Measurements from ENCODE around the gene KCNH2. TPM values are rescaled to one million over a fixed set of nuclear protein-coding genes. Genes with fewer than 3 reads are reported as not detected.

Gene KCNH2
- total RNA-seq, 4 donors from 2014 or later = 29.8 to 71.7 (median 42.5) TPM

DNA sequence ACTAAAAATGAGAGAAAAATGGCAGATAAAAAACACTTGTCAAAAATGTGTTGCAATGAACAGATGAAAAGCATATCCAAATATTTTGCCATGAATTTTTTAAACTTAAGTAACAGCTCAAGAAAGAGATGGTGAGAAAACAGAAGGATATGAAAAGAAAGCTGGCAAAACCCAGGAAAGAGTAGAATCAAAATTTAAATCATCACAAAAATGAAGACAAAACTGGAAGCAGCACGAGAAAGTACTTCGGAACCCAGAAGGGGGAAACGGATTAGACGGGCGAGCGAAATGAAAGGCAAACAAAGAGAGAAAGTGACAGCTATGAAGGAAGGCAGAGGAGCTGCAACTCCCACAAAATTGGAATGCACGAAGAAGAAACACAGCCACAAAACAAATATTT, 60.2 kb downstream of the KCNH2 start:
- no peaks in the 10 kb centered on the region for H3K27me3 ChIP-seq
- intact Hi-C loops (cut with DNase I) = no loop called here
- TF ChIP-seq POLR2A (IDR thresholded peaks at IDR 0.05; ENCODE audit: low read depth) (no peak), POLR2AphosphoS5 (IDR thresholded peaks at IDR 0.05) (no peak), EP300 (IDR thresholded peaks at IDR 0.05) (no peak)
- peaks cover 9 to 20% (median 13%) of the 10 kb centered on the region in 4 donors for H3K4me1 ChIP-seq
- no peak overlapping the region for H3K4me3 ChIP-seq
- H3K27ac ChIP-seq (replicated peaks in 1 of 4) = no peak overlapping the region
- 45% methylated on average over 7 of the region's 7 CpGs for WGBS
- no peaks in the 10 kb centered on the region for H3K36me3 ChIP-seq
- H3K9me3 ChIP-seq = no peaks in the 10 kb centered on the region
- no peak for DNase-seq (ENCODE audit: extremely low spot score)

DNA sequence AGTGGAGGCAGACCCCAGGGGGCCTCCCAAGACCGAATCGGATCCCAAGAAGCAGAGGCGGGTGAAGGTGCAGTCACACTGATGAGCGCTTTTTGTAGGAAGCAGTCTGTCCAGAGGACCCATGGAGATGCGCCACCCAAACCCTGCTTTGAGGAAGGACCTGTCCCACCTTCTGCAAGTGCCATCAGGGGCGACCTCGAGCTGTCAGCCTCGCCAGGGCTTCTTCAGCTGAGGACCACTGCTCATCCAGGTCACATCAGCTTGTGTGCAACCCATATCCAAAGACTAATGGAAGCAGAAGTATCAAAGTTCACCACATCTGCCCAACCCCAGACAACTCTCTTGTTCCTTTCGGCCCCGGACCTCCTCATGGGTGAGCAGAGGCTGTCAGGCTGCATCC, 61.5 kb downstream of the KCNH2 start:
- H3K36me3 ChIP-seq = no peaks in the 10 kb centered on the region
- TF ChIP-seq EP300 (IDR thresholded peaks at IDR 0.05) (no peak), POLR2A (IDR thresholded peaks at IDR 0.05; ENCODE audit: low read depth) (no peak), POLR2AphosphoS5 (IDR thresholded peaks at IDR 0.05) (no peak)
- TF ChIP-seq, protein P1, sequence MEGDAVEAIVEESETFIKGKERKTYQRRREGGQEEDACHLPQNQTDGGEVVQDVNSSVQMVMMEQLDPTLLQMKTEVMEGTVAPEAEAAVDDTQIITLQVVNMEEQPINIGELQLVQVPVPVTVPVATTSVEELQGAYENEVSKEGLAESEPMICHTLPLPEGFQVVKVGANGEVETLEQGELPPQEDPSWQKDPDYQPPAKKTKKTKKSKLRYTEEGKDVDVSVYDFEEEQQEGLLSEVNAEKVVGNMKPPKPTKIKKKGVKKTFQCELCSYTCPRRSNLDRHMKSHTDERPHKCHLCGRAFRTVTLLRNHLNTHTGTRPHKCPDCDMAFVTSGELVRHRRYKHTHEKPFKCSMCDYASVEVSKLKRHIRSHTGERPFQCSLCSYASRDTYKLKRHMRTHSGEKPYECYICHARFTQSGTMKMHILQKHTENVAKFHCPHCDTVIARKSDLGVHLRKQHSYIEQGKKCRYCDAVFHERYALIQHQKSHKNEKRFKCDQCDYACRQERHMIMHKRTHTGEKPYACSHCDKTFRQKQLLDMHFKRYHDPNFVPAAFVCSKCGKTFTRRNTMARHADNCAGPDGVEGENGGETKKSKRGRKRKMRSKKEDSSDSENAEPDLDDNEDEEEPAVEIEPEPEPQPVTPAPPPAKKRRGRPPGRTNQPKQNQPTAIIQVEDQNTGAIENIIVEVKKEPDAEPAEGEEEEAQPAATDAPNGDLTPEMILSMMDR (IDR thresholded peaks at IDR 0.05) = no peak
- H3K9me3 ChIP-seq = no peaks in the 10 kb centered on the region
- H3K27ac ChIP-seq (replicated peaks in 1 of 4) = no peak overlapping the region
- DNase-seq (ENCODE audit: extremely low spot score) = no peak
- no peak overlapping the region for H3K4me3 ChIP-seq
- intact Hi-C loops (cut with DNase I) = no loop called here
- 90% methylated on average over 8 of the region's 10 CpGs for WGBS
- H3K27me3 ChIP-seq = no peaks in the 10 kb centered on the region
- H3K4me1 ChIP-seq = peaks cover 4 to 17% (median 9%) of the 10 kb centered on the region in 4 donors

DNA sequence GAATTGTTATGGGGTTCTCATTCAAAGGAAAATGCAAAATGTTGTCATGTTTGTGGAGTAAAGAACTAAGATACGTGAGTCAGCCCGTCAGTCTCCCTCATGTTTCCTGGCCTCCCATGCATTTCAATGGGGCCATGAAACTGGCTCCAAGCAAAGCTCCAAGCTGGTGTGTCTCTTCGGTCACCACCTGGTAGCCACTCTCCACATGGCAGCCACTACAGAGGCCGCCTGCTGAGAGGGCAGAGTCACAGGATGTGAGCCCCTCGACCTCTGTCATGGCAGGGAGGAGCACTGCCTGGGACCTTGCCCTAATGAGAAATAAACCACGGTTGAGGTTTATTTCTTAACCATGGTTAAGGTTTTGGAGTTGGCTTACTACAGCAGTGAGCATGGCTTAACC, 63.2 kb downstream of the KCNH2 start:
- DNase-seq (ENCODE audit: extremely low spot score) = no peak
- Histone ChIP-seq H3K4me3 (no peak overlapping the region), H3K27me3 (no peaks in the 10 kb centered on the region), H3K36me3 (no peaks in the 10 kb centered on the region), H3K4me1 (peaks cover 0 to 6% (median 0%) of the 10 kb centered on the region in 4 donors), H3K9me3 (no peaks in the 10 kb centered on the region), H3K27ac (replicated peaks in 1 of 4) (no peak overlapping the region)
- WGBS = 79% methylated on average over 5 of the region's 6 CpGs
- no peak for TF ChIP-seq POLR2AphosphoS5 (IDR thresholded peaks at IDR 0.05)
- TF ChIP-seq EP300 (IDR thresholded peaks at IDR 0.05) = no peak
- TF ChIP-seq POLR2A (IDR thresholded peaks at IDR 0.05; ENCODE audit: low read depth) = no peak
- TF ChIP-seq, protein P1 (IDR thresholded peaks at IDR 0.05) = no peak
- intact Hi-C loops (cut with DNase I) = no loop called here

DNA sequence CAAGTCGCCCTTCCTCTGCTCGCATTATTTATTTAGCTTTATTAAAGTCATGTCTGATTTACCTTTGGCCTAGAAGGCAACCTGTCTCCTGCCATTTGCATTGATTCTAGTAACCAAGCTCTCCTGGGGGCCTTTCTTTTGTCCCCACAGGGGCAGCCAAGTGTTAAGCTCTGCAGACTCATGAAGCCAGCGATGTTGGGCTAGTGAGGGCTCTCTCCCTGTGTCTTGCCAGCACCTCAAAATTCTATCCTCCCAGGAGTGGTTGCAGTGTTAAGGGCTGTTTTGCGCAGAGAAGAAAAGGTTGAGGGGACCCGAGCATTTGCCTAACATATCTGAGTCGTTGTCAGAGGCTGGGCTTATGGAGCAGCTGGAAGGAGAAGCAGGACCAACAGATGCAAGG, 63.9 kb downstream of the KCNH2 start:
- H3K27me3 ChIP-seq = no peaks in the 10 kb centered on the region
- no peaks in the 10 kb centered on the region for H3K36me3 ChIP-seq
- DNase-seq (ENCODE audit: extremely low spot score) = no peak
- 96% methylated on average over 6 of the region's 6 CpGs for WGBS
- no peak overlapping the region for H3K4me3 ChIP-seq
- TF ChIP-seq EP300 (IDR thresholded peaks at IDR 0.05) (no peak), POLR2AphosphoS5 (IDR thresholded peaks at IDR 0.05) (no peak), POLR2A (IDR thresholded peaks at IDR 0.05; ENCODE audit: low read depth) (no peak)
- TF ChIP-seq, protein P1 (IDR thresholded peaks at IDR 0.05) = no peak
- intact Hi-C loops (cut with DNase I) = no loop called here
- no peaks in the 10 kb centered on the region for H3K9me3 ChIP-seq
- H3K4me1 ChIP-seq = peaks cover 0 to 6% (median 0%) of the 10 kb centered on the region in 4 donors
- H3K27ac ChIP-seq (replicated peaks in 1 of 4) = no peak overlapping the region

DNA sequence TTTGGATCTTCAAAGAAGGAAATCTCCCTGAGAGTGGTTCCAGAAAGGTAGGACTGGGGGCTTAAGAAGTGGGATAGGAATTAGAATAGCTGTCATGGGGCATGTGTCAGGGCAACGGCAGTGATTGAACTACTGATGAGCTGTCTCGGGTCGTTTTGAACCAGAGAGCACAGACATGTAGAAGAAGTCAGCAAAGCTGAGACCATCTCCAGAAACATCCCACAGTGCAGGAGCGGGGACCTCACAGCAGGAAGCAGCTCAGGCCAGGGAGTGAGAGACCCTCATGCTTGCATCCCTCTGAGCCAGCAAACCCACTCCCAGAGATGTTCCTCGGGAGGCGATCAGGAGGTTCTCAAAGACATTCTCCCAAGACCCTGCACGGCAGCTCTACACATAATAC, 65.7 kb downstream of the KCNH2 start:
- no peak for DNase-seq (ENCODE audit: extremely low spot score)
- Histone ChIP-seq H3K4me1 (no peaks in the 10 kb centered on the region), H3K9me3 (no peaks in the 10 kb centered on the region), H3K36me3 (no peaks in the 10 kb centered on the region), H3K27ac (replicated peaks in 1 of 4) (no peak overlapping the region), H3K4me3 (no peak overlapping the region), H3K27me3 (no peaks in the 10 kb centered on the region)
- intact Hi-C loops (cut with DNase I) = no loop called here
- TF ChIP-seq POLR2AphosphoS5 (IDR thresholded peaks at IDR 0.05) (no peak), EP300 (IDR thresholded peaks at IDR 0.05) (no peak), POLR2A (IDR thresholded peaks at IDR 0.05; ENCODE audit: low read depth) (no peak)
- TF ChIP-seq, protein P1 (IDR thresholded peaks at IDR 0.05) = no peak
- 75% methylated on average over 6 of the region's 7 CpGs for WGBS
